Activated CD4-positive, alpha-beta T cell treated with anti-CD3 and anti-CD28 coated beads for 1 hour (primary cell): ENCODE results near the gene DHRS1.
A peak's percentile ranks its signal among the peaks of the same experiment; 100 is the strongest.

Experiments
- DNase-seq: peaks from one replicate; pipeline ENCODE4 v3.0.0-alpha.2; 2020

DHRS1 gene

GRCh38 chr14:24241829-24242443 lies 57.6 kb downstream of the DHRS1 start:
- peak; percentile 91 for DNase-seq
